WTC11 (cell line): ENCODE measurements around the gene OXSR1. TPM values are rescaled to one million over a fixed set of nuclear protein-coding genes. Genes with fewer than 3 reads are reported as not detected.

ENCODE experiments used
- ATAC-seq: fragments of 200-7000 bp; cut with Tn5 transposase; 2 replicates; pipeline ENCODE4 v1.10.0; 2021; ENCODE audit warnings: mild to moderate bottlenecking, moderate library complexity
- CTCF ChIA-PET: fragments of 300-600 bp; sonication (Branson Sonifier 250); formaldehyde crosslinking; loops from one replicate; lab custom pipeline; 2021; ENCODE audit warnings: antibody characterized with exemption; lab: Charles Lee
- POLR2A ChIA-PET: fragments of 350-600 bp; sonication (Branson Sonifier 250); formaldehyde crosslinking; loops from one replicate; lab custom pipeline; 2021; ENCODE audit warnings: antibody characterized with exemption; lab: Charles Lee
- DNase-seq: peaks from one replicate; pipeline ENCODE4 v3.0.0; 2021; ENCODE audit warnings: low spot score
- H3K27ac Mint-ChIP-seq: 2 replicates; pipeline ENCODE4 v1.8.0; 2021; ENCODE audit warnings: mixed read lengths
- H3K27me3 Mint-ChIP-seq: 2 replicates; pipeline ENCODE4 v1.8.0; 2021; ENCODE audit warnings: low read depth, mild to moderate bottlenecking, moderate library complexity, mixed read lengths
- H3K36me3 Mint-ChIP-seq: 2 replicates; pipeline ENCODE4 v1.8.0; 2021; ENCODE audit warnings: mixed read lengths
- H3K4me1 Mint-ChIP-seq: 2 replicates; pipeline ENCODE4 v1.8.0; 2022; ENCODE audit warnings: mixed read lengths
- H3K4me3 Mint-ChIP-seq: 2 replicates; pipeline ENCODE4 v1.8.0; 2021; ENCODE audit warnings: mild to moderate bottlenecking, moderate library complexity, mixed read lengths
- H3K9me3 Mint-ChIP-seq: 2 replicates; pipeline ENCODE4 v1.8.0; 2021; ENCODE audit warnings: mixed read lengths
- ARID4B ChIP-seq: sonication (generic); formaldehyde crosslinking; IDR thresholded peaks from 2 replicates; pipeline ENCODE4 v1.8.0; 2023; ENCODE audit warnings: missing genetic modification reagents, mild to moderate bottlenecking, borderline replicate concordance
- ATF2 ChIP-seq: sonication (generic); formaldehyde crosslinking; IDR thresholded peaks from 2 replicates; pipeline ENCODE4 v1.8.1; 2022; ENCODE audit warnings: low read depth, missing genetic modification reagents, borderline replicate concordance
- ATF3 ChIP-seq: sonication (generic); formaldehyde crosslinking; conservative IDR thresholded peaks from 2 replicates; pipeline ENCODE4 v1.8.1; 2022; ENCODE audit warnings: mild to moderate bottlenecking, missing genetic modification reagents
- CBFB ChIP-seq: sonication (generic); formaldehyde crosslinking; IDR thresholded peaks from 2 replicates; pipeline ENCODE4 v1.8.1; 2022; ENCODE audit warnings: mild to moderate bottlenecking, low read depth, missing genetic modification reagents
- EMX1 ChIP-seq: fragments of 250-450 bp; sonication (Bioruptor Pico); IDR thresholded peaks from 2 replicates; pipeline ENCODE4 v1.8.0; 2021; ENCODE audit warnings: mild to moderate bottlenecking
- FOXP1 ChIP-seq: sonication (generic); formaldehyde crosslinking; IDR thresholded peaks from 2 replicates; pipeline ENCODE4 v1.8.0; 2022; ENCODE audit warnings: missing genetic modification reagents, mild to moderate bottlenecking, moderate library complexity, borderline replicate concordance
- FOXP4 ChIP-seq: sonication (generic); formaldehyde crosslinking; IDR thresholded peaks from 2 replicates; pipeline ENCODE4 v1.8.0; 2022; ENCODE audit warnings: mild to moderate bottlenecking, missing genetic modification reagents
- GRHL2 ChIP-seq: fragments of 250-450 bp; sonication (Bioruptor Pico); IDR thresholded peaks from 2 replicates; pipeline ENCODE4 v1.8.0; 2022; ENCODE audit warnings: mild to moderate bottlenecking, moderate library complexity; ENCODE audit not compliant: insufficient replicate concordance, severe bottlenecking
- IRF1 ChIP-seq: sonication (generic); formaldehyde crosslinking; IDR thresholded peaks from 2 replicates; pipeline ENCODE4 v1.8.0; 2023; ENCODE audit warnings: missing genetic modification reagents
- IRF2 ChIP-seq: sonication (generic); formaldehyde crosslinking; IDR thresholded peaks from 2 replicates; pipeline ENCODE4 v1.8.0; 2022; ENCODE audit warnings: low read depth, missing genetic modification reagents, borderline replicate concordance
- NFE2L1 ChIP-seq: sonication (generic); formaldehyde crosslinking; IDR thresholded peaks from 2 replicates; pipeline ENCODE4 v1.8.1; 2023; ENCODE audit warnings: missing genetic modification reagents
- NR1H2 ChIP-seq: sonication (generic); formaldehyde crosslinking; IDR thresholded peaks from 2 replicates; pipeline ENCODE4 v1.9.0; 2021; ENCODE audit warnings: mild to moderate bottlenecking, moderate library complexity, missing genetic modification reagents
- OVOL2 ChIP-seq: fragments of 250-450 bp; sonication (Bioruptor Pico); IDR thresholded peaks from 2 replicates; pipeline ENCODE4 v1.9.0; 2021; ENCODE audit warnings: mild to moderate bottlenecking, borderline replicate concordance
- PREB ChIP-seq: sonication (generic); formaldehyde crosslinking; IDR thresholded peaks from 2 replicates; pipeline ENCODE4 v1.8.1; 2022; ENCODE audit warnings: mild to moderate bottlenecking, missing genetic modification reagents, moderate library complexity, borderline replicate concordance
- PRRX2 ChIP-seq: fragments of 250-450 bp; sonication (Bioruptor Pico); IDR thresholded peaks from 2 replicates; pipeline ENCODE4 v1.8.0; 2021; ENCODE audit warnings: mild to moderate bottlenecking
- SMAD3 ChIP-seq: sonication (generic); formaldehyde crosslinking; IDR thresholded peaks from 2 replicates; pipeline ENCODE4 v1.8.0; 2022; ENCODE audit warnings: missing genetic modification reagents, mild to moderate bottlenecking, borderline replicate concordance
- USF1 ChIP-seq: sonication (generic); formaldehyde crosslinking; IDR thresholded peaks from 2 replicates; pipeline ENCODE4 v1.8.0; 2022; ENCODE audit warnings: mild to moderate bottlenecking, missing genetic modification reagents
- ZNF232 ChIP-seq: sonication (generic); formaldehyde crosslinking; IDR thresholded peaks from 2 replicates; pipeline ENCODE4 v1.8.0; 2022; ENCODE audit warnings: mild to moderate bottlenecking, missing genetic modification reagents
- ZNF317 ChIP-seq: sonication (generic); formaldehyde crosslinking; IDR thresholded peaks from 2 replicates; pipeline ENCODE4 v1.8.1; 2023; ENCODE audit warnings: low read depth, mild to moderate bottlenecking, moderate library complexity, missing genetic modification reagents, borderline replicate concordance
- ZNF396 ChIP-seq: fragments of 250-450 bp; sonication (Bioruptor Pico); IDR thresholded peaks from 2 replicates; pipeline ENCODE4 v1.8.0; 2021; ENCODE audit warnings: mild to moderate bottlenecking, moderate library complexity, borderline replicate concordance
- ZNF423 ChIP-seq: fragments of 250-450 bp; sonication (Bioruptor Pico); IDR thresholded peaks from 2 replicates; pipeline ENCODE4 v2.1.2; 2022; ENCODE audit warnings: mild to moderate bottlenecking, moderate library complexity
- total RNA-seq: library from RNA; stranded (reverse); gene quantifications from 3 replicates; pipeline ENCODE4 v1.2.3, GENCODE V29; 2021

Gene OXSR1
- total RNA-seq, 1 experiment from 2014 or later = 50.6 TPM

GRCh38 chr3:38251197-38251596 lies 85.9 kb downstream of the OXSR1 start (continued):
- no peak for TF ChIP-seq ZNF232 (CRISPR knock-in tag)

- no peak for TF ChIP-seq ZNF232 (CRISPR knock-in tag)
- TF ChIP-seq OVOL2 (CRISPR knock-in tag) = no peak
- TF ChIP-seq ATF3 (CRISPR knock-in tag) = no peak
- TF ChIP-seq PREB = no peak
- TF ChIP-seq NR1H2 (CRISPR knock-in tag) = no peak
- TF ChIP-seq ZNF396 (CRISPR knock-in tag) = no peak
- TF ChIP-seq ATF2 = no peak
- TF ChIP-seq EMX1 (CRISPR knock-in tag) = no peak
- no peak for TF ChIP-seq SMAD3 (CRISPR knock-in tag)
- TF ChIP-seq ZNF423 (CRISPR knock-in tag) = no peak
- no peak for TF ChIP-seq ZNF317
- TF ChIP-seq GRHL2 = no peak
- POLR2A ChIA-PET = no interaction called here
- CTCF ChIA-PET = no interaction called here
Measured at GRCh38 chr3:38253704-38254103, 88.4 kb downstream of the OXSR1 start.

GRCh38 chr3:38254872-38255271 lies 89.5 kb downstream of the OXSR1 start:
- ATAC-seq (no peak), DNase-seq (no peak)
- no peaks in the 10 kb centered on the region for H3K27me3 Mint-ChIP-seq
- POLR2A ChIA-PET = no interaction called here
- peaks cover 5% of the 10 kb centered on the region; the same call in 1 of the 2 replicates for H3K4me1 Mint-ChIP-seq
- no peak overlapping the region for H3K4me3 Mint-ChIP-seq
- peaks cover 44% of the 10 kb centered on the region for H3K36me3 Mint-ChIP-seq
- CTCF ChIA-PET = no interaction called here
- H3K27ac Mint-ChIP-seq = no peak overlapping the region
- no peaks in the 10 kb centered on the region for H3K9me3 Mint-ChIP-seq
- no peak for TF ChIP-seq OVOL2 (CRISPR knock-in tag)
- no peak for TF ChIP-seq USF1
- no peak for TF ChIP-seq CBFB
- TF ChIP-seq FOXP4 = no peak
- no peak for TF ChIP-seq IRF2 (CRISPR knock-in tag)
- TF ChIP-seq FOXP1 (CRISPR knock-in tag) = no peak
- TF ChIP-seq PRRX2 = no peak
- TF ChIP-seq ARID4B = no peak
- TF ChIP-seq IRF1 (CRISPR knock-in tag) = no peak
- no peak for TF ChIP-seq ATF3 (CRISPR knock-in tag)
- no peak for TF ChIP-seq NFE2L1 (CRISPR knock-in tag)

More at GRCh38 chr3:38253704-38254103, 88.4 kb downstream of the OXSR1 start:
- H3K27ac Mint-ChIP-seq = no peak overlapping the region
- no peaks in the 10 kb centered on the region for H3K9me3 Mint-ChIP-seq
- no peak for ATAC-seq
- DNase-seq = no peak
- no peaks in the 10 kb centered on the region for H3K27me3 Mint-ChIP-seq
- H3K36me3 Mint-ChIP-seq = peaks cover 49% of the 10 kb centered on the region
- peaks cover 5% of the 10 kb centered on the region; the same call in 1 of the 2 replicates for H3K4me1 Mint-ChIP-seq
- H3K4me3 Mint-ChIP-seq = no peak overlapping the region
